Dermis microvascular lymphatic vessel endothelial cell (primary cell): ENCODE measurements around the gene LSG1. TPM values are rescaled to one million over a fixed set of nuclear protein-coding genes. Genes with fewer than 3 reads are reported as not detected.
"Not testable (repeated sequence)": the region's sequence is repeated elsewhere in the genome, so short reads cannot be mapped to it uniquely, and the experiment has no call there.

Experiments used
- DNase-seq, 2 donors: peaks; one replicate each; pipeline versions ENCODE4 v3.0.0 to v3.0.0-alpha.2; 2010; ENCODE audit warnings: low read depth in 2 of 2
- total RNA-seq: library from RNA; depleted of rRNA; stranded (reverse); fragments of >200 nt; gene quantifications from 2 replicates; pipeline ENCODE4 v1.2.1, GENCODE V29; 2014

LSG1 gene
- total RNA-seq, 1 donor from 2014 or later, result 51.6 TPM

DNA sequence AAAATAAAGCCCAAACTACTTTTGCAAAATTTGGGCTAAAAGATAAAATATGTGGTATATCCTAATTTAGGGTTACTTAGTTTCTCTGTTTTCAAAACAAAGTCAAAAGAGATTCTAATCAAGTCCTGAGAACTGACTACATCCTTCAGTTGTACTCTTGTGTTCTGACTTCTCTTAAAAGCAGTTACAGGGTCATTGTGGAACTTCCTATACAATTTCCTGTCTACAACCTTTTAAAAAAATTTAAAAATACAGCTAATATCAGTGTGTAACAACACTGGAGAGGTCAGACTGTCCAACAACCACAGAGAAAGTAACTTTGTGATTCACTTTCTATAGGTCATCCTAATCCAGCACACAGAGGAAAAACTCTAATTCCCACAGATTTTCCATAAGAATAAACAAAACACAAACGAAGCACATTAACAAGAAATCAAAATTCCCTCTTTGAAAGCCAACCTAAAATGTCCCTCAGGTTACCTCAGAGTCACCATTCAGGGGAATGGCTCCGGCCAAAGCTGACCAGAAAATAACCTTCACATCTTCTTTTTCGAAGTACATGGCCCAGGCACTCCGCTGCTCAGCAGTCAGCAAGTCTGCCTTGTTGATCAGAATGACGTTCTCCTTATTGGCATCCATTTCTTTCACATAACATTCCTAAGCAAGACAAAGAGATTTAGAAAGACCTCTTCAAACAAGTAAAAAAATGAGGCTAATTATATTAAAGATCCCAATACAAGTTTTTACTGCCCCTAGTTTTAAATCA lies 13.3 kb downstream of the LSG1 start:
- peak in 1 of 2 donors; percentile 83 for DNase-seq

DNA sequence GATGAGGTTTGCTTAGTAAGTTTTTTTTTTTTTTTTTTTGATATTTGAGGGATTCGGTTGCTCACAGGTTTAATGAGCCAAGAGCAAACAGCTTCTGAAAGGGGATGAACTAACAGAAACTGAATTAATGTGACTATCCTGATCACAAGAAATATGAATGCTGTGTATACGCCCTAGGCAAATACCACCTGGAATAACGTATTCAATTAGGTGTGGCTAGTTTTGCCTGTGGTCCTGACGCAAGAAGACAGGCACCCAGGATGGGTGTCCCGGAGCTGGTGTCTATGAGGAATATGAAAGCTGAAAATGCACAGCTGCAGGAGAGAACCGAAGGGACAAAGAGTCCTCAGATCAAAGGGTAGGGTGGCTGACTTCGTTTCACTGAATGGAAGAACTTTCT lies 14.6 kb downstream of the LSG1 start:
- no peak for DNase-seq

GRCh38 chr3:194654443-194654842 lies 17.5 kb downstream of the LSG1 start:
- no peak for DNase-seq

- no peak for DNase-seq
These were observed 24.2 kb downstream of the LSG1 start for GRCh38 chr3:194647747-194648146.

DNA sequence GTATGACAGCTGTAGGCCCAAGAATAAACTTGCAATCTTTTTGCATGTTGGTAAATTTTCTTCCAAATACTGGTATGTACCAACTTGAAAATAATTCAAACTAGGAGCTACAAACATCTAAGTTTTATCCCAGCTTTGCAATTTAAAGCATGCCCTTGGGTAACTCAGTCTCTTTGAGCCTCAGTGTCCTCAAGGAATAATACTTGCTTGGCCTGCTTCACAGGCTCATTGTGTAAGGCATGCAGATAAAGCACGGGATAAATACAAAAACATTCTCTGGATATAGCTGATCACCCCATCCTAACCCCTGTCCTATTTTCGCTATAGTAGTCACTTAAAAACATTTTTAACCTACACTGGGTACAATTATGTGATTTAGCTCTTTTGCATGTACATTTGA lies 29.2 kb downstream of the LSG1 start:
- no peak for DNase-seq

DNA sequence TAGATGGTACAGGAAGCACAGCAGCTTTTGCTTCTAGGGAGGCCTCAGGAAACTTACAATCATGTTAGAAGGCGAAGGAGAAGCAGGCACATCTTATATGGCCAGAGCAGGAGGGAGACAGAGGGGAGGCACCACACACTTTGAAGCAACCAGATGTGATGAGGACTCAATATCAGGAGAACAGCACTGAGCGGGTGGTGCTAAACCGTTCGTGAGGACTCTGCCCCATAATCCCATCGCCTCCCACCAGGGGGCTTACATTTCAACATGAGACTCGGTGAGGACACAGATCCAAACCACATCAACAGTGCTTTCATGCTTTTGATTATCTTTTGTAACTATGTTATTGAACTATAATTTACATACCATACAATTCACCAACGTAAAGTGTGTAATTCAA lies 31.2 kb downstream of the LSG1 start:
- peak; percentile 46 to 82 for DNase-seq

GRCh38 chr3:194638991-194639605 lies 32.9 kb downstream of the LSG1 start:
- no peak for DNase-seq

DNA sequence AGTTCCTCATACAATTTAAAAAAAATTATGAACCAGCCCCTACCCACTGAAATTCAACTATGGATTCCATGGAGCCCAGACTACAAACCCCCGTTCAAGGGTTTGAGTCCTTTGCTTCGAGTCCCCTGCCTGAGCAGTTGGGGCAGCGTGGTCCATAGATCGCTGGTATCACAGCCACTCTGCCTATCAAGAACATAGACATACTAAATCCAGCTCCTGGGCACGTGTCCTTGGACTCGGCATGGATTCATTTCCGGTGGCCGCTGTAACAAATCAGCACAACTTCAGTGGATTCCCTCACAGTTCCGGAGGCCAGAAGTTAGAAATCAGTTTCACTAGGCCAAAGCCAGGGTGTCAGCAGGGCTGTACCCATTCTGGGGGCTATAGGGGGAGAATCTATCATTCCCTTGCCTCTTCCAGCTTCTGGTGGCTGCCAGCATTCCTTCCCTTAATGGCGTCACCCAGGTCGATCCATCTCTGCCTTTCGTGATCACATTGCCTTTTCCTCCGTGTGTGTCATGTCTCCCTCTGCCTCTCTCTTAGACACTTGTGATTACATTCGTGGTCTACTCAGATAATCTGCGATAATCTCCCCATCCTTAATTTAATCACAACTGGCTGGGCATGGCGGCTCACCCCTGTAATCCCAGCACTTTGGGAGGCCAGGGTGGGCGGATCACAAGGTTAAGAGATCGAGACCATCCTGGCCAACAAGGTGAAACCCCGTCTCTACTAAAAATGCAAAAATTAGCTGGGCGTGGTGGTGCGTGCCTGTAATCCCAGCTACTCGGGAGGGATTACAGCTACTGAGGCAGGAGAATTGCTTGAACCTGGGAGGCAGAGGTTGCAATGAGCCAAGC lies 34.2 kb downstream of the LSG1 start:
- DNase-seq, result no peak

DNA sequence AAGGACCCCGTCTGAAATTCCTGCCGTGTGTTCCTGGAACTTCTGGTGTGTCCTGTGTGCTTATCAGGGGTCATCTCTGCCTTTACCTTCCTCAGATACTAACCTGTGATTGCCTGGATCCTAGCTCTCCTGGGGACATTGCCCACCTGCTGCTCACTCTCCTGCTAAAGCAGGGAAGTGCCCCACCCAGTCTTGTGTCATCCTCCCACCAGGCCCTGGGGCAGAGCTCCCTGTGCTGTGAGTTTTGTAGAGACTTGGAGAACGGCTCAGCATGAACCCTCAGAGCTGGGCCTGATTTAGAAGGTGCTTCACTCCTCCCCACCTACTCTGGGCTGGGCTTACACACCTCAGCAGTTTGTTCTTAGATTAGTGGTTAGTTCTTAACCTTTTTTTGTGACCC lies 34.9 kb downstream of the LSG1 start:
- no peak for DNase-seq

GRCh38 chr3:194633349-194634004 lies 38.5 kb downstream of the LSG1 start, which contains the start of gene TMEM44:
Gene TMEM44 (minus strand): TSS chr3:194633419. CDS start chr3:194633215, 204 bp downstream.
- peak; percentile 82 to 90 for DNase-seq

DNA sequence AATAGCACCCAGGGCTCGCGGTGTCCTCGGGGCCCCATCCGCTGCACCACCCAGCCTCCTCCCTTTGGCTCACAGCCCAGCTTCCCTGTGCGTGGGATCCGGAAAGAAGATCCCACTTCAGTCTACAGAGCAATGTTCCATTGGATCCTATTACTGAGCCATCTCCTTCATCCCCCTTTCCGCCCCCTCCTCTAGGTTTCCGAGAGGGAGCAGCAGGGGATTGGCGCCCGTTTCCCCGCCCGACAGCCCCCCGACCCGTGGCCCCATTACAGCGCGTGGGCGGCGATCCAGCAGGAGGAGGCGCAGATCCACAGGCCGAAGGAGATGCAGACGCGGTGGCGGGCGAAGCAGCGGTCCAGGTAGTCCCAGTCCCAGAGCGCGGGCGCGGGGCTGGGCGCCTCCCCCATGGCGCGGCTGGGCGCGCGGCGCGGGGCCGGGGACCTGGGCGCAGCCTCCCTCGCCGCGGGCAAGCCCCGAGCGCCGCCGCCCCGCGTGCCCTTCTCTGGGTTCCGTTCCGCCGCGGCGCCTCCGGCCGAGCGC lies 39.1 kb downstream of the LSG1 start:
- peak; percentile 11 to 49 for DNase-seq

DNA sequence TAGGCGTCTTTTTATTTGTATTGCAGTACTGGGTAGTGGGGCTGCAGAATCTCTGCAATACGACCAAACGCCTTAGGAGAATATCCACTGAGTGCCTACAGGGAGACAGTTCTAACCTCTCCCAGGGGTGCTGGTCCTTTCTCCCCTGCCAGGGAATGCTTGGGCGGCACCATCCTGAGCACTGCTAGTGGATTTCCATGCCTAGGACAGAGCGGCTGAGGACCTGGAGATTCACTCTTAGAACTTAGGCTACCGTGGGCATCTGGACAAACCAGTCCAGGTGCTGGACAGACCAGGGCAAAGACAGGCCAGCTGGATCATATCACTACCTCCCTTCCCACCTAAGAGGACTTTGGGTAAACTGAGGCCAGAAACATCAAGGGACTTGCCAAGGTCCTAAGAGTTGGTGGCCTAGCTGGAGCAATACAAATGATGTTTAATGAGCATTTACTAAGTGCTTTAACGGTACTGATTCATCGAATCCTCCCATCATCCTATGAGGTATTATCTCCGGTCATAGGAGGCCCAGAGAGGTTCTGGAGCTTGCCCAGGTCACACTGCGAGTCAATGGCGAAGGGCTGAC lies 39.7 kb downstream of the LSG1 start:
- peak in 1 of 2 donors; percentile 10 for DNase-seq

DNA sequence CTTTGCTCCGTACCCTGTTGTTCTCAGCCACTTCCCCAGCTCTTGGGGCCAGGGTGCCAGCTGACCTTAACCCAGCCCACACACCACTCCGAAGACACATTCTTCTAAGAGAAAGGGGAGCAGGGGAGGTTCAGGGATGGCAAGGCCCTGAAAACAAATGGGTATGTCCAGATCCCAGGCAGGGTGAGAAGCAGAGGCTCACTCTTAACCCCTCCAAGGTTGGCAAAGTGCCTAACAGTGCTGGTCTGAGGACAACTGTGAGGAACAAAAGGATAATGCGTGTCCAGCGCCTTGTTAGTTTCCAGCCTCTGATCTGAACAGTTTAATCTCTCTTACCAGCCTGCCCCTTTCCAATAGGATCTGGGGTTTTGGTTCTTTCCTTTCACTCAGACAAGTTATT lies 40.3 kb downstream of the LSG1 start:
- peak in 1 of 2 donors; percentile 35 for DNase-seq

GRCh38 chr3:194630681-194631080 lies 41.3 kb downstream of the LSG1 start:
- DNase-seq, result not testable (repeated sequence)

DNA sequence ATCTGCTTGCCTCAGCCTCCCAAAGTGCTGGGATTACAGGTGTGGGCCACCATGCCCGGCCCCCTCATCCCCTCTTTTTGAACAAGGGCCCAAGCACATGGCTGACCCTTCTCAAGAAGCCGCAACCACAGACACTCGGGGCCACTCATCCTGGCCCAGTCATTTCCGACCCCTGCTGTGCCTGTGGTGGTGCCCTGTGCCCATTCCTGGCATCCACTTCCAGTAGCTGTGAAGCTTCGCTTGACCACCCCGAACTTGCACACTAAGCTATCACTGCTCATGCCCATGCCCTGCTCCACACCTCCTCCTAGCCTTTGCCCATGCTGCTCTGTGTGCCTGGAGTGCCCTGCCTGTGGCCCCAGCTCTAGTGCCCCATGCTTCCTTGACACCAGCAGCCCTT lies 47.0 kb downstream of the LSG1 start:
- no peak for DNase-seq

DNA sequence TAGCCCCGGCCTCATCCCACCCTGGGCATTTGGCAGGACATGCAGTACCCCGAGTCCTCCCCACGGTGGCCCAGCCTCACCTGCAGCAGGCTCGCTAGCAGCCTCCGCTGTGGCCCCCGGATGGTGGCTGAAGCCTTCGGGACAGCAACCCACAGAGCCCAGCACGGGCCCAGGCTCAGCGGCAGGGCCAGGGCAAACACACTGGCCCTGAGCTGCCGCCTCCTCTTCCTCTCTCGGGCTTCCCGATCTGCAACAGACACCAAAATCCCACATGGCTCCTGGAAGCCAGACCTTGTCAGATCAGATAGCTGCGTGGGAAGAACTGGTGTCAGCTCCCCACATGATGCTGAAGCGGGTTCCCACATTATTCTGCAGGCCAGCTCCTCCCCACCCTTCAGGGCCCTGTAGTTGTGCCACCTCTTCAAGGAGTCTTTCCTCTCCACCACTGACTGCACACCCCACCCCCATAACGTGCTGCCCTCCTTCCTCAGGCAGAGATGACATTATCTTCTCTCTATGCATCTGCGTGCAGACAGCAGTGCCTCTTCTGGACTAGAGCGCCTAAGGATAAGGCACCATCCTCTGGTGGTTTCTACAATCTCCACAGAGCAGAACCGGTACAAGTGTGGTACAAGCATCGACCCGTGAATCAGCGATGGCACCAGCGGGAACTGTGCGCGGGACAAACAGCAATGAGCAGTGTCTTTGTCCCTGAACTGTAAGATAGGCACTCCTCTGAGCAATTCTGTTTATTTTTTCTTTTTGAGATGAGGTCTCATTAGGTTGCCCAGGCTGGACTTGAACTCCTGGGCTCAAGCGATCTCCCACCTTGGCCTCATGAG lies 48.3 kb downstream of the LSG1 start:
- DNase-seq, result no peak

- DNase-seq, result no peak
These were observed 49.2 kb downstream of the LSG1 start for GRCh38 chr3:194622621-194623340.

- no peak for DNase-seq
These were observed 50.0 kb downstream of the LSG1 start for GRCh38 chr3:194621947-194622346.

DNA sequence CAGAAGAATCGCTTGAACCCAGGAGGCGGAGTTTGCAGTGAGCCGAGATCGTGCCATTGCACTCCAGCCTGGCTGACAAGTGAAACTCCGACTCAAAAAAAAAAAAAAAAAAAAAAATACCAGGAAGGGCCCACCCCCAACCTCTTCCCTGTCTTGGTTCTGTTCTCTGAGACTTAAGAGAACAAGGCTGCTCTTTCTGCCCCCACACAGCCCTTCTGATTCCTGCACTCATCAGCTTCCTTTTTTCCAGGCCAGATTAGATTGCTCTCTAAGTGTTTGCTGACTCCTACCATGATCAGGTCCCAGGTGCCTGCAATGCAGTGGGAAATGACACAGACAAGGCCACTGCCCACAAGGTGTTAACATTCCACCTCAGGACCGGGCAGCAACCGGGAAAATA lies 51.8 kb downstream of the LSG1 start:
- DNase-seq, result no peak
